Activated CD4-positive, alpha-beta T cell treated with anti-CD3 and anti-CD28 coated beads, Interleukin-2, amount 50 U/mL, for 4 hours (primary cell): ENCODE measurements around the gene SASH1.

Source experiments
- DNase-seq, 2 experiments: peaks; one replicate each; pipeline ENCODE4 v3.0.0-alpha.2; 2020

SASH1 gene

DNA sequence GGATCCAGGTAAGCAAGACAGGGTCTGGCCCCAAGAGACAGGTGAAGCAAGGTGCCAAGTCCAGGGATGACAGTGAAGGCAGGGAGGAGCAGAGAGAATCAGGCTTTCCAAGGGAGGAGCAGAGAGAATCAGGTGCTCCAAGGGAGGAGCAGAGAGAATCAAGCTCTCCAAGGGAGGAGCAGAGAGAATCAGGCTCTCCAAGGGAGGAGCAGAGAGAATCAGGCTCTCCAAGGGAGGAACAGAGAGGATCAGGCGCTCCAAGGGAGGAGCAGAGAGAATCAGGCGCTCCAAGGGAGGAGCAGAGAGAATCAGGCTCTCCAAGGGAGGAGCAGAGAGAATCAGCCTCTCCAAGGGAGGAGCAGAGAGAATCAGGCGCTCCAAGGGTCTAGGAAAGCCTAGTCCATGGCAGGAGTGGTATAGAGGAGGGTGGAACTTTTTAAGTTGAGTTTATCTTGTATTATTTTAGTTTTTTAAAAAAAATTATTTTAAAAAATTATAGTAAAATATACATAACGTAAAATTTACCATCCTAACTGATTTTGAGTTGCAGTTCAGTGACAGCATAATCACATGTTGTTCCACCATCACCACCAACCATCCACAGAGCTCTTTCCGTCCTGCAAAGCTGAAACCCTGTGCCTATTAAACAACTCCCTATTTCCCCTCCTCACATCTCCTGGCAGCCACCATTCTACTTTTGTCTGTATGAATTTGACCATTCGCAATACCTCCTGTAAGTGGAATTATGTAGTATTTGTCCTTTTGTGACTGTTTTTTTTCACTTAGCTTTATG lies 64.1 kb downstream of the SASH1 start:
- DNase-seq: no peak

DNA sequence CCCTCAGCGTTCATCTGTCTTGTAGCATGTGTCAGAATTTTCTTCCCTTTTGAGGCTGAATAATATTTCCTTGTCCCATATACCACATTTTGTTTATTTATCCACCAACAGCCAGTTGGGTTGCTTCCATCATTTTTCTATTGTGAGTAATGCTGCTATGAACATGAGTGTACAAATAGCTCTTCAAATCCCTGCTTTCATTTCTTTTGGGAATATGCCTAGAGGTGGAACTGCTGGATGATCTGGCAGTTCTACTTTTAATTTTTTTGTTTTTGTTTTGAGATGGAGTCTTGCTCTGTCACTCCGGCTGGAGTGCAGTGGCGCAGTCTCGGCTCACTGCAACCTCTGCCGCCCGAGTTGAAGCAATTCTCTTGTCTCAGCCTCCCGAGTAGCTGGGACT lies 64.7 kb downstream of the SASH1 start:
- no peak for DNase-seq

DNA sequence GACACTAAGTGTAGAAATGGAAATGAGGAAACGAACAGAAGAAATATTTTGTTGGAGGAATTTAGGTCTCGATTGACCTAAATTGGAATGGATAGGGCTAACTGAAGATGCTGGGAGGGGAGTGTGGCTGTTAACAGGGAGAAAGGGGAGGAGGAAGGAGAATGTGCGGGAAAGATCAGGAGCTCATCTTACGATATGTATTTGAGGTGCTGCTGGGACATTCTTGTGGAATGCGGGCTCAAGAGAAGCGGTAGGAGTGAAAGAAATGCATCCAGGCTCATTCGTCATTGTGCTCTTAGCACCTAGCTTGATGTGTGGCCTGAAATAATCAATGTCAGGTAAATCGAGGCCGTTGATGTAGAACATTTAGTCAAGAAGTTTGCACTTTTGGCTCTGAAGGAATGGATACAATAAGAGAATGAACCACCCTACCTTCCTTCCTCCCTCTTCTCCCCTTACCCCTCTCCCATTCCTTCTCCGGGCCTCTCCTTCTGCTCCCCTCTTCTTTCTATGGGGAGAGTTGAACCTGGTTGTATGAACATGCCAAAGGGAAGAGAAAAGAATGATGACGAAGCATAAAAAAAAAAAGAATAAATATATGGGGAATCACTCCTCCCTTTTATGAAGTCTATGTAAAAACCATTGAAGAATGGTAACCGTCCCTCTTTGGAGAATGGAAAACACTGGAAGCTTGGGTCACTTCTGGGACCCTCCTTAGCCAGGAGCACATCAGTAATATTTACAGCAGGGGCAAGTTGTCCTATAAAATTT lies 70.9 kb downstream of the SASH1 start:
- no peak for DNase-seq

DNA sequence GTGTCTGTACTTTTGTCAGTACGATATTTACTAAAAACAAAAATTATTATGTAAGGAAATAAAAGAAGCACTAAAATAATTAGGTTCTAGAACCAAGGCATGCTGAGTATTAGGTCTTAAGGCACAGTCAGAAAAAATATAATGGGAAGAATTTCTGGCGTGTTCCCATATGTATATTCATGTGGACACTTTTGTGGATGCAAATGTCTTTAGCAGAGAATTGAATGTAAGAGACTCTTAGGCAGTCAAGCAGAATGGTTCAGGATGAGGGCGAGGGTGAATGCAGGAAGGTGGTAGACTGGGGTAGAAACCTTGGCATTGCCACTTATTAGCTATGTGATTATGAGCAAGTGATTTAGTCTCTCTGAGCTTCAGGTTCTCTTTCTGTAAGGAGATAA lies 71.5 kb downstream of the SASH1 start:
- DNase-seq: no peak

DNA sequence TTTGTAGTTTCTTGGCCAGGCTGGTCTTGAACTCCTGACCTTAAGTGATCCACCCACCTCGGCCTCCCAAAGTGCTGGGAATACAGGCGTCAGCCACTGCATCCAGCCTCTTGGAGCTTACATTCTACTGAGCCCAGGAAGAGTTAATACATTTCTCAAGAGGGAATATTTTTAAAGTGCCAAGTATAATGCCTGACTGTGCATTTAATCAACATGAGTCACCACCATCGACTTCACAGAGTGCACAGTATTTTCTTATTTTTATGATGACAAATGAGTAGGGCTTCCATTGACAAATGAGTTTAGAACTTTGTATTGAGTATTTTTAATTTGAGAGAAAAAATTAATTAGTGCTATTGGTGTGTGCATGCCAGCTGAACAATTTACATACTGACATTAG lies 72.2 kb downstream of the SASH1 start:
- no peak for DNase-seq

DNA sequence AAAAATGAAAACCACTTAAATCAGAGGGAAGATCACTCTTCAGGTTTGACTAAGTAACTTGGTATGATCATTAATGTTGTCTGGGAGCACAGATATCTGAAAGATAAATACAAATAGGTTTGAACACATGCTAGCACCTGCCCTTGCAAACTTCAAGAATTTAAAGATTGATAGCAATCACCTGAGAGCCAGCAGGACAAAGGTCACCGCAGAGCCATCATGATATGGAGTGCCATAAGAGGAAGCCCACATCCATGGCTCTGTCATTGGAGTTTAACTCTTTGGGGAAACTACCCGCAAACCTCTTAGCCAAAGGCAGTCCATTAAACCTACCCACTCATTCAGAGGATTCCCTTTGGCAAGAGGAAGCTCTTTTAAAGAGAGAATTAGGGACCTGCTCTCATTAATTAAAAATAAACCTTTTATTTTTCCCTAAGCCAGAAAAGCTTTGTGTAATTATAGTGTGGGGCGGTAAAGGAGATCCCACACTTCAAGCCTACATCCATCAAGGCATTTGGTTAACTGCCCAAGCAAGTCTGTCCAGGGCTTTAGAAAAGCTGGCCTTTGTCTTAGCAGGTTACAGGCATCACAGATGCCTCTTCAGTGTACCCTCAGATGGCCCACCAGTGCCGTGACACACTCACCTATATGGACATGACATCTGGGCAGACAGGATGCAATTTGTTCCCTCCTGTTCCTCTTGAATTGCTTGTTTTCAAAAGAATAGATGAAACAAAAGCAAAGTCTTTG lies 73.0 kb downstream of the SASH1 start:
- no peak for DNase-seq

DNA sequence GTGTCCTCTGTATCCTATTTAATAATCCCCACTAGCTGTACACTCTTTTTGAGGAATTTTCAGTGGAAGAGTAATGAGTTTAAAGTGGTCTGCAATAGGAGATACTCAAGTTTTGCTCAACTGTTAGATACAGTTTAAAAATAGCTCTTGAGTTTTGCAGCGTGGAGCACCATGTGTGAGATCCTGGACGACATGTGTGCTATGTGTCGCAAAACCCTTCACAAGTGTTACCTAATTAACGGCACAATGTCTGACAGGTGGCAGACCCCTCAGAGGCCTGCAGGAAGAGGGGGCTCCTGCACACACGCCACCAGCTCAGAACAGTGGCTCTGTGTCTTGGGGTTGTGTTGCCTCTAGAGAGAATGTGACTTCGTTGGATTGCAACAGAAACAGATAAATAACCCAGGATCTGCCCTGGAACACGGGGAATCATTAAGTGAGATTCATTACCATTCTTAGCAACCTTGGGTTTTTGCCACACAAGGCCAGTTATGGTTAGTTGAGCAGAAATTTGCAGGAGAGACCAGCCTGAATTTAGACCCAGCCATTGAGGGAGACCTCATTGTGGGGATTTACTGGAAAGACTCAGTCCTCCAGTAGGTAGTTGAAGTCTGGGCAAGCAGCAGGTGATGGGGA lies 73.8 kb downstream of the SASH1 start:
- DNase-seq: no peak

DNA sequence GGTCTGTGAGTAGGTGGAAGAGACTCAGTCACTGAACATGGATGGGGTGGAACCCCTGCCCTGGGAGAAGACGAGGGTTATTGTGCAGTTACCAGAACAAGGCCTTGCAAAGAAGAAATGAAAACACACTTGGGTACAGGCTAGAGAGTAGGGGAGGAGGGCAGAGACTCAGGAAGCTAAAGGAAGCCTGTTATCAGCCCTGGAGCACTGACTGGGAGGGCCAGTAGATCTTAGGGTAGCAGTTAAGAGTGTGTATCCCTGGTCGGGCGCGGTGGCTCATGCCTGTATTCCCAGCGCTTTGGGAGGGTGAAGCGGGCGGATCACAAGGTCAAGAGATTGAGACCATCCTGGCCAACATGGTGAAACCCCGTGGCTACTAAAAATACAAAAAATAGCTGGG lies 74.4 kb downstream of the SASH1 start:
- DNase-seq: no peak

DNA sequence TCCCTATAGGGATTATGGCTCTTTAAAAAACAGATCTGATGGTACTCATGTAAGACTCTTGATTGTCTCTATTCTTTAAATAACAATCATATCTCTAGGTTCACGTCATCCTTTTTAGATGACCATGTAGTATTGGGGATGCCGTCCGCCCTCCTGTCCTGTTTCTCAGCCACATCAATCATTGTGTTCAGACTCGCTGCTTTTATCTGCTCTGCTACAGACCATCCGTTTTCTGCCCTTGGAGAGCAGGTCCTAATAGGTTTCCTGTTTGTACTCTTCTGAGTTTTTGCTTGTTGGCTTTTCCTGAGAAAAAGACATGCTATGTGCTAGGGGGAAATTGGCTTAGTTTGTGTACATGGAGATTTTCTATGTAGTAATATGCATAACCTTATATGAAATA lies 76.8 kb downstream of the SASH1 start:
- DNase-seq: no peak

DNA sequence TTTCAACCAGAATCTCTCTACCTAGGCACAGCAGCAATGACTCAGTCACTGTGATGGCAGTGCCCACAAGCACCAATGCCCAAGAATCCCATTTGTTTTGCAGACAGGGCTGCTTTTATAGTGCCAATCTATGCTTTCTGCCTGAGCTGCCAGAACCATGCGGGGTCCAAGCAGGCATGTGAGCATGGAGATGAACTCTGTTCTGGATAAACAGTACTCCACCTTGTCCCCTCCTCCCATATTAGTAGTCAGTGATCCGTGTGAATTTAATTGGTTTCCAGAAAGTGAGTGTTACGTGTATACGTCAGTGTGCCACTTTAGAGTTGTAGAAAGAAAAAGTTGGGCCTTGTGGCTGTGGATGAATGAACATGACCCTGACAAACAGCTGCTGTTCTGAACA lies 79.4 kb downstream of the SASH1 start:
- DNase-seq: no peak

DNA sequence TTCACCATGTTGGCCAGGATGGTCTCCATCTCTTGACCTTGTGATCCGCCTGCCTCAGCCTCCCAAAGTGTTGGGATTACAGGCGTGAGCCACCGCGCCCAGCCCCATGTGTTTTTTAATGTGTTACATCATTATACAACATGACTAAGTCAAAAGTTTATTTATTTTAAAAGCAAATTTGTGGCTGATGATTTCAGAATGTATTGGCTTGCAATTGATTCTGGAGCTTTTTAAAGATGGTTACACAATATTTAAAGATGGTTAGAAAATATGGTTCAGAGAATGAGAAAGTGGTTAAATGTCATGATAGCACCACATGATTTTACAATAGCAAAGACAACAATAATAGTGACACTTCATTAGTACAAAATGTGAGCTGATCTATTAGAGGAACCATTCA lies 80.5 kb downstream of the SASH1 start:
- DNase-seq: no peak

DNA sequence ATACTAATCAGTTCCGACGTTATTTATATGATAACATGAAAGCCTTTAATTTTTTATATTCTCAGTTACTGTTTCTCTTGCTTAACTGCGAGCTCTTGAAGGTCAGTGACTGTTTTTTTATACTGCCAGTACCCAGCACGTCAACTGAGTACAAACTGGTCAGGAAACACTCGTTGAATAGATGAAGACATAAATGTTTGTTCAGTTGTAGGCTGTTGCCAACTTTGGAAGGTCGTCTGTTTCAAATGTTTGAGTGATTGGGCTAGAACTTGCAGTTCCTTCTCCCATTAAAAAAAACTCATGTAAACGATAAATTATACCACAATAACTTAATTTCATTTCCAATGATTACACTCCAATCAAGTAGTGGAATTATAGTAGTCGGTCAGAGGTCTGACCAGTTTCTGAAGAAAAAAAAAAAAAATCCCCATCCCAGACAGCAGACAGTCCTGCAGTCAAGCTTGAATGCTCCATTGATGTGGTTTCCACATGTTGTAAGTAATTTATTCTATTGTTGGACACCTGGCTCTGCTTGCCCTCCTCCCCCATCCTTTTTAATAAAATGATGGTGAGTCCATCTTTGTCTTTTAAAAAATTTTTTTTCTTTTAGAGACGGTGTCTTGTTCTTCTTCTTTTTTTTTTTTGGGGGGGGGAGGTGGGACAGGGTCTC lies 81.1 kb downstream of the SASH1 start:
- DNase-seq: no peak

DNA sequence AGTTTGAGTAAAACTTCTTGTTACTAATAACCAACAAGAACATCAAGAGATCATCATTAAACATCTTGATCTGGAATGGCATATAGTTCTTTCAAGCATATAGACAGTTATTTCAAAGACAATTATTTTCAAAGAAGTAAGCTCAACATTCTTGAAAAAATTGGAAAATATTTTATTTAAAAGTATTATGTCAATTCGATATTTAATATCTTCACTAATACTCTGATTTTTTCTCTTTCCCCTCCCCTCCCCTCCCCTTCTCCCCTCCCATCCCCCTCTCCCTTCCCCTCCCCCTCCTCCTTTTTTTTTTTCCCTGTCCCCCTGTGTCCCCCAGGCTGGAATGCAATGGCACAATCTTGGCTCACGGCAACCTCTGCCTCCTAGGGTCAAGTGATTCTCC lies 82.8 kb downstream of the SASH1 start:
- DNase-seq: no peak

DNA sequence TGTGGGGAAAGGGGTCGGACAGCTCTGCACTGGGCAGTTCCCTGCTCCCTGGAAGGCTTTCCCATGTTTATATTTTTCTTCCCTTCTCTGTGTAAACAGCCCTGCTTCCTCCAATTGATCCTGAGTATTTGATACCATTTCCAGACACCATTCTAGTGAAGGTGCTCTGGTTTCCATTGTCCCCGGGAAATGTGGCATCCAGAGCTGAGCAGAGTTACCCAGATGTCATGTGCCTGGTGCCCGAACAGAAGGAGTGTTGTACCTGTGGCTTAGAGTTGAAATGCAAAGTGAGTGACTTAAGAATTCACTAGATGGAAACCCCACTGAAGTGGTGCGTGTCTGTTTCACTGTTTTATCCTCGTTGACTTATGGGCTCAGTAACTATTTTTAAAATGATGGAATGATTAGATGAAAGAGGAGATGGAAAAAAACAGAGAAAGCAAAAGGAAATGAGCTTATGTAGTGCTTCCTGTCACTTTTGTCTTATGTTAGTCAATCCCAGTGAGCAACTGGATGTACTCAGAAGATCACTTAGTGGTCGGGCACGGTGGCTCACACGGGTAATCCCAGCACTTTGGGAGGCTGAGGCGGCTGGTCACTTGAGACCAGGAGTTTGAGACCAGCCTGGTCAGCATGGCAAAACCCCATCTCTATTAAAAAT lies 83.8 kb downstream of the SASH1 start:
- no peak for DNase-seq

DNA sequence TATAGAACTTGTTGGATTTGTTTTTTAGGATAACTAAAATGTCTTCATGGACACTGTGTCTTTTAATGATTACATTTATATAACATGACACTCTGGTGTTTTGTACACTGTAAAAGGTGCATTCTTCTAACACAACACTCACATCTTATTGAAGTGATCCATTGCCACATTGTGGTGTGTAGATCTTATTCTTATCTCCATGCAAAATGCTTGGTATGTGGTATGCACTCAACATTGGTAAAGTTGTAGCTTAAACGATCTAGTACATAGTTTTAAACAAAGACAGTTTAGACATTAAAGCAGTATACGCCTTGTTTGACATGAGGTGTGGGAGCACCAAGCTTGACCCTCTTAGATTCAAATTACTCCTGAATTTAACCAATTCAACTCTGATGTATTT lies 84.7 kb downstream of the SASH1 start:
- DNase-seq: no peak

DNA sequence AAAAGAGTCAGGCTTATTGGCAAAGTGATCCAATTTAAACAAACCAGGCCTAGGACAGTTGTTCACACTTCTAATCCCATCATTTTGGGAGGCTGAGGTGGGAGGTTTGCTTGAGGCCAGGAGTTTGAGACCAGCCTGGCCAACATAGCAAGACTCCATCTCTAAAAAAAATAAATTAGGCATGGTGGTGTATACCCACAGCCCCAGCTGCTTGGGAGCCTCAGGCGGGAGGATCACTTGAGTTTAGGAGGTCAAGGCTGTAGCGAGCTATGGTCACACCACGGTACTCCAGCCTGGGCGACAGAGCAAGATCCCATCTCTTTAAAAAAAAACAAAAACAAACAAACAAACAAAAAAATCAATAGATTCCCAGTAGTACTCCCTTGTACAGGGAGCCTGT lies 86.8 kb downstream of the SASH1 start:
- DNase-seq: no peak

DNA sequence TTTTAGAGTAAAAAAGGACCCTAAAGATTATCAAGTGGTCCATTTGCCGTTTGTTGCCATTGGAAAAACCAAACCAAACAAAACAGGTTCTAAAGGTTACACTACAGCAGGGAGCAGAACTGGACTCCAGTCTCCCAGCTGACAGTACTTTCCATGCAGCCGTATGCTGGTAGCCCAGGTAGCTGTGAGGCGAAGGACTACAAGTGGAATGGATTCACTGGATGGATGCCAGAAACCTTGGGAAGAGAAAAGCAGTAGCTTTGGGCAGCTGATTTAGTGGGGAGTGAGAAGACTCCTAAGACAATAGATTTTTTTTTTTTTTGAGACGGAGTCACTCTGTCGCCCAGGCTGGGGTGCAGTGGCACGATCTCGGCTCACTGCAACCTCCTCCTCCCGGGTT lies 88.3 kb downstream of the SASH1 start:
- no peak for DNase-seq

DNA sequence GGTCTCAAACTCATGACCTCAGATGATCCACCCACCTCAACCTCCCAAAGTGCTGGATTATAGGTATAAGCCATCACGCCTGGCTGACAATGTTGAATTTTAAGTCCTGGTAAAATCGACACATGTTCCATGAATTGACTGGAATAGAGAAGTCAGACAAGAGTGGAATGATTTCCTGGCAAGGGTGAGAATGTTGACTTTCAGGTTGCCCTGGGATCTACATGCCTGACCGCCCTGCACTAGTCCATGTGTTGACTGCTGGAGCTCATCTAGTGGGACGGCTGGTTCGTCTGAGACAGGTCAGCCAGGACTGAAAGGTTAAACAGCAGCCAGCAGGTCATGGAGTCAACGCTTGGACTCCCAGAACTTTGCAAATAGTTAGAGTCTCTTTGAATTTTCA lies 88.8 kb downstream of the SASH1 start:
- DNase-seq: no peak

DNA sequence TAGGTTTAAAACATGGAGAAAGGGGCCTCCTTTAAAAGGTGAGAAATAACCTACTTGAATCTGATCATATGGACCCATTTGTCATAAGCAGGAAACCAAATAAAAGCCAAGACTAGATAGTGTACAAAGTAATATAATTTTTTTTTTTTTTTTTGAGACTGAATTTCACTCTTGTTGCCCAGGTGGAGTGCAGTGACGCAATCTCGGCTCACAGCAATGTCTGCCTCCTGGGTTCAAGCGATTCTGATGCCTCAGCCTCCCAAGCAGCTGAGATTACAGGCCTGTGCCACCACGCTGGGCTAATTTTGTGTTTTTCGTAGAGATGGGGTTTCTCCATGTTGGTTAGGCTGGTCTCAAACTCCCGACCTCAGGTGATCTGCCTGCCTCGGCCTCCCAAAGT lies 89.2 kb downstream of the SASH1 start:
- no peak for DNase-seq

DNA sequence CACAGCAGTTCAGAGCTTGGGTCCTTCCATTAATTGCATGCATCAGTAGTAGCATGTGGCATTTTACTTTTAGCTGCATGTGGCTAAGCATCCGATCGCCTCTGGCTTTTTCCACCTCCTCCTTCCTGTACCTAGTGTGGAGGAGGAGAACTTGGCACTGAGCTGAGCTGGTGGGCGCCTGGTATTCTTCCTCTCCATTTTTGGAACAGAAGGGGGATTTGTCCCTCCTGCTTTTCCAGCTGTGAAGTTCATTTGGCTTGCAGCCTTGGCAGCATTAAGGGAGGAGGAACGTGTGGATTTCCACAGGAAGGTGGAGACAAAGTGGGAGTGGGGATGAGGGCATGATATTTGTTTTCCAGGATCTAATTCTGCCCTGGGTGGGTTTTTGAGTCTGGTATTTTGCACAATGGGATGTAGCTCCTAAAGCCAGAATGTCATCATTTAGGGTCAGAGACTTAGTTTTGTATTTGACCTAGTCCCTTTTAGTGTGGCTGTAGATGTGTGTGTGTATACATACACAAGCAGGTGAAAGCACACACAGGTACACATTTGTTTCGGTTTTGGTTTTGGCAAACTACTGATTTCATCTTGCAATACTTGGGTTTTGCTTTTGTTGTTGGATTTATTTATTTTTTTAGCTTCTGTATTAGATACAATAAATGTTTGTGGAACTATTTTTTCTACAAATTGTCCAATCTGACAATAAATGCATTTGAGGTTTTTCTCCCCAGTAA lies 90.0 kb downstream of the SASH1 start:
- no peak for DNase-seq

DNA sequence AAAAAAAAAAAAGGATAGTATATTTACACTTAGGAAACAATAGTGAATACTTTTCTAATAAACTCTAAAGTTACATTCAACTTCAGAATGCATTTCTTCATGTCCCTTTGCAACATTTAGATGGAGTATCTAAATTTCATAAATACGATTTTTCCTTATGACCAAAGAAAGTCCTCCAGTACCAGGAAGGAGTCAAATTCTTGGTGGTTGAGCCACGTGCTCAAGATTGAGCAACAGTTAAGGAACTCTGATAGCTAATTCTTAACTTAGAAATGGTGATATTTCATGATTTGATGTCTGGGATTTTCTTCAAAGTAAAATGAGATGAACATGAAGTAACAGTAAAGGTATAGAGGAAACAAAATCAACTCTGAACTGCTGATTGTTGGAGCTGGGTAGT lies 92.7 kb downstream of the SASH1 start:
- no peak for DNase-seq

DNA sequence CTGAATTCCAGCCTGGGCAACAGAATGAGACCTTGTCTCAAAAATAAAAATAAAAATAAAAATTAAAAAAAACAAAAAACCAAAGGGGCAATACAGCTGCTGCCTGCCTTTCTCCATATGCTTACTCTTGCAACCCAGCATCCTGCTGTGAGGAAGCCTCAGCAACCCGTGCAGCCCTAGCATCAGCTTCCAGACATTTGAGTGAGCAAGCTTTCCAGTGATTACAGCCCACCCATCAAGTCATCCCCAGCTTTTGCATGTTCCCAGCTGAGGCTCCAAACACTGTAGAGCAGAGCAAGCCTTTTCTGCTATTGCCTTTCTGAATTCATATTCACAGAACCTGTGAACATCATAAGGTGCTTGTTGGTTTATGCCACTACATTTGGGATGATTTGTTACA lies 93.8 kb downstream of the SASH1 start:
- no peak for DNase-seq
